Heart right ventricle (tissue), 16 donors: ENCODE measurements around the gene P2RY1. TPM values are rescaled to one million over a fixed set of nuclear protein-coding genes. Genes with fewer than 3 reads are reported as not detected.
"Not testable (repeated sequence)": the region's sequence is repeated elsewhere in the genome, so short reads cannot be mapped to it uniquely, and the experiment has no call there.

Experiments
- ATAC-seq, 8 donors: fragments of 200-7000 bp; cut with Tn5 transposase; one replicate each; pipeline ENCODE4 v1.9.1; 2020; ENCODE audit warnings: mild to moderate bottlenecking in 8 of 8, moderate library complexity in 8 of 8, moderate number of reproducible peaks in 1 of 8
- DNase-seq, 2 donors: peaks; one replicate each; pipeline ENCODE4 v3.0.0-alpha.2; 2020
- H3K27ac ChIP-seq, 10 donors: fragments of 200-600 bp; sonication (generic) in 2 of 10; one replicate each; pipeline versions ENCODE4 v1.5.0 to v1.8.0; 2020 to 2022; ENCODE audit warnings: mild to moderate bottlenecking in 3 of 10
- H3K27me3 ChIP-seq, 7 donors: fragments of 200-600 bp; one replicate each; pipeline ENCODE4 v1.8.0; 2021 to 2022; ENCODE audit warnings: mild to moderate bottlenecking in 2 of 7
- H3K36me3 ChIP-seq, 9 donors: fragments of 200-600 bp; sonication (generic) in 1 of 9; one replicate each; pipeline versions ENCODE4 v1.5.0 to v1.8.0; 2020 to 2022; ENCODE audit warnings: mild to moderate bottlenecking in 2 of 9
- H3K4me1 ChIP-seq, 9 donors: fragments of 200-600 bp; sonication (generic) in 1 of 9; one replicate each; pipeline versions ENCODE4 v1.5.0 to v1.8.0; 2020 to 2022; ENCODE audit warnings: mild to moderate bottlenecking in 4 of 9
- H3K4me3 ChIP-seq, 10 donors: fragments of 200-600 bp; sonication (generic) in 2 of 10; one replicate each; pipeline versions ENCODE4 v1.5.0 to v1.8.0; 2020 to 2022; ENCODE audit warnings: mild to moderate bottlenecking in 7 of 10, moderate library complexity in 2 of 10
- H3K9me3 ChIP-seq, 11 donors: fragments of 200-600 bp in 10 of 11; sonication (generic) in 2 of 11; one replicate each; pipeline versions ENCODE4 v1.5.0 to v1.8.0; 2013 to 2022; ENCODE audit warnings: mild to moderate bottlenecking in 2 of 11, control low read depth in 1 of 11, moderate library complexity in 1 of 11
- WGBS, 2 donors: extraction: QIAGEN DNeasy Blood & Tissue Kit; methylation state at CpG; one replicate each; pipeline ENCODE4 v1.1.7; 2013; ENCODE audit warnings: inconsistent platforms in 1 of 2; 5-methylcytosine and 5-hydroxymethylcytosine counted together
- intact Hi-C, 10 donors: fragments of 100-400 bp; cut with DNase I; formaldehyde crosslinking; loops; one replicate each; pipeline versions ENCODE4 v1.11.1 to v1.14.2; 2022
- polyA plus RNA-seq, 2 donors: library from polyadenylated mRNA; stranded (reverse); fragments of 200-250 nt; gene quantifications; one replicate each; pipeline ENCODE4 v1.2.3, GENCODE V29; 2013
- total RNA-seq, 10 donors: library from RNA; stranded (reverse); fragmentation: NEBNext Ultra II Directional in 3 of 10; extraction: Animal tissue kit (Norgen Biotek cat#: 25700) in 3 of 10; gene quantifications; one replicate each; pipeline versions ENCODE4 v1.2.1 to v1.2.4, GENCODE V29; 2021 to 2023
- TF ChIP-seq, protein P1 (sequence below), 9 donors: fragments of 200-600 bp; sonication (generic) in 2 of 9; IDR thresholded peaks; one replicate each; pipeline versions ENCODE4 v1.5.0 to v1.8.0; 2021 to 2022; ENCODE audit warnings: antibody characterized with exemption in 9 of 9, mild to moderate bottlenecking in 5 of 9, moderate library complexity in 1 of 9
- donor health status: Arrhythmogenic right ventricular cardiomyopathy.
- donor health status: ischemic (EF 13 %, LVEDD 7.1; RV severe dilation, severe dysfunction).
- donor health status: healthy with polysubstance abuse.
- donor health status: DM: no; HTN: yes; CAD: no.
- donor health status: DM: no; HTN: no; CAD: no.
- donor health status: ischemic (EF 25% LVEDD 6.9; RV normal size, moderate dysfunction).
- donor health status: ischemic (EF 25% LVEDD 5.7; RV mildly dilated, moderate dysfunction).
- donor health status: healthy.
- donor health status: DM: yes; HTN: yes; CAD: no.
- donor health status: Ischemic cardiomyopathy.
- donor health status: ischemic (EF 35%, LVEDD 5.7; RV mildly dilated, moderate dysfunction).
- donor health status: nonischemic (EF 11% LVEDD 7.7; RV severe dilation, severe dysfunction).
- donor health status: DM: yes; HTN: yes; CAD: no.
- donor health status: PGD.
- donor health status: ischemic (EF 29% LVEDD 5.4; RV normal size, mild dysfunction).
- donor health status: nonischemic (EF 23%, LVEDD 6.1; RV moderate dilation, normal function).

Gene P2RY1
- total and polyA plus RNA-seq, 12 donors, result 0.72 to 7.5 (median 4.3) TPM

DNA sequence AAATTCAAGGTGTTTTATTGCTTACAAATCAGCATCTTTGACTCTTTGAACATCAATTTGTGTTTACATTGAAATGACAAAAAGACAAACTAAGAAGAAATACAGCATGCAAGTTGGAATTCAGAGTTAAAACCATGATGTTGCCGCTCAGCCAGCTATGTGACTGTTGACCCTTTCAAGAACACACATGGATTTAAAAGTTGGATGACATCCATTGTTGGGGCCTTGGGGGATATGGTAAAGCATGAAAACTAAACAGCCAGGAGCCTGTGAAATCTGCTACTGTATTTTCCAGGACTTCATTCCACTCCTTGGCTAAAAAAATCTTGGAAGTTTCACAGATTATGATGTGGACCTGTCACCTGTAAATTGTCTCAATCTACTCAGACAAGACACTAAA is 4.6 kb downstream of the P2RY1 start:
- TF ChIP-seq, protein P1, sequence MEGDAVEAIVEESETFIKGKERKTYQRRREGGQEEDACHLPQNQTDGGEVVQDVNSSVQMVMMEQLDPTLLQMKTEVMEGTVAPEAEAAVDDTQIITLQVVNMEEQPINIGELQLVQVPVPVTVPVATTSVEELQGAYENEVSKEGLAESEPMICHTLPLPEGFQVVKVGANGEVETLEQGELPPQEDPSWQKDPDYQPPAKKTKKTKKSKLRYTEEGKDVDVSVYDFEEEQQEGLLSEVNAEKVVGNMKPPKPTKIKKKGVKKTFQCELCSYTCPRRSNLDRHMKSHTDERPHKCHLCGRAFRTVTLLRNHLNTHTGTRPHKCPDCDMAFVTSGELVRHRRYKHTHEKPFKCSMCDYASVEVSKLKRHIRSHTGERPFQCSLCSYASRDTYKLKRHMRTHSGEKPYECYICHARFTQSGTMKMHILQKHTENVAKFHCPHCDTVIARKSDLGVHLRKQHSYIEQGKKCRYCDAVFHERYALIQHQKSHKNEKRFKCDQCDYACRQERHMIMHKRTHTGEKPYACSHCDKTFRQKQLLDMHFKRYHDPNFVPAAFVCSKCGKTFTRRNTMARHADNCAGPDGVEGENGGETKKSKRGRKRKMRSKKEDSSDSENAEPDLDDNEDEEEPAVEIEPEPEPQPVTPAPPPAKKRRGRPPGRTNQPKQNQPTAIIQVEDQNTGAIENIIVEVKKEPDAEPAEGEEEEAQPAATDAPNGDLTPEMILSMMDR (IDR thresholded peaks at IDR 0.05), result no peak
- DNase-seq (no peak), ATAC-seq (no peak)
- intact Hi-C loops, result loop anchor here in 1 of 10 donors (10.0 kb wide), 1 partner anchor 335 kb away; no protein-coding TSS in a partner anchor
- peaks cover 0 to under 1% (median 0%) of the 10 kb centered on the region in 7 donors for H3K27me3 ChIP-seq
- no peak overlapping the region for H3K27ac ChIP-seq
- peak overlapping the region in 1 of 10 donors; percentile 79 for H3K4me3 ChIP-seq
- 37 to 45% methylated on average over 1 of the region's 1 CpG for WGBS, 2 donors
- H3K36me3 ChIP-seq, result no peaks in the 10 kb centered on the region
- H3K9me3 ChIP-seq, result no peaks in the 10 kb centered on the region
- peaks cover 0 to 46% (median 17%) of the 10 kb centered on the region in 9 donors for H3K4me1 ChIP-seq

DNA sequence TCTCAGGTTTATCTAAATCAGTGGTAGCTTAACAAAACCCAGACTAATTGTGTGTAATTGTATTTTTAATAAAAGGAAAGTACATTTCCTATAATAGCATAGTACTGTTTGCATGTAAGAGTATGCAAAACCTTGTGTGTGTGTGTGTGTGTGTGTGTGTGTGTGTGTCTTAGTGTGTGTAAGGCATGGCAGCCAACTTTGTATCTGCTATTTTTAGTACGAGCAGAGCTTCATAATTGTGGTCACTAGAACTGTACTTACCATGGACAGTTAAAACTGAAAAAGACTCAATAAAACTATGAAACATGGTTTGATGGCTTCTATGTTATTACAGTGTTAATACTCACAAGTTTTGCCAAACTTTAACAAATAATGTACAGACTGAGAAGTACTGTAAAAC is 6.2 kb downstream of the P2RY1 start:
- Histone ChIP-seq H3K27ac (no peak overlapping the region), H3K4me1 (peaks cover 0 to 39% (median 12%) of the 10 kb centered on the region in 9 donors), H3K9me3 (peaks cover 0 to 5% (median 0%) of the 10 kb centered on the region in 11 donors), H3K4me3 (no peak overlapping the region), H3K27me3 (no peaks in the 10 kb centered on the region), H3K36me3 (no peaks in the 10 kb centered on the region)
- WGBS, 2 donors, result 21 to 34% methylated on average over 1 of the region's 1 CpG
- TF ChIP-seq, protein P1 (IDR thresholded peaks at IDR 0.05), result no peak
- peak in 3 of 8 donors; percentile 50 to 80 (median 68) for ATAC-seq
- peak in 1 of 2 donors; percentile 33 for DNase-seq
- intact Hi-C loops, result no loop called here

GRCh38 chr3:152842413-152842812 is 7.5 kb downstream of the P2RY1 start:
- no peak overlapping the region for H3K4me3 ChIP-seq
- no peak overlapping the region for H3K27ac ChIP-seq
- H3K4me1 ChIP-seq, result peaks cover 0 to 26% (median 5%) of the 10 kb centered on the region in 9 donors
- TF ChIP-seq, protein P1 (IDR thresholded peaks at IDR 0.05), result no peak
- DNase-seq, result no peak
- no peaks in the 10 kb centered on the region for H3K36me3 ChIP-seq
- intact Hi-C loops, result no loop called here
- H3K9me3 ChIP-seq, result peaks cover 0 to 18% (median 0%) of the 10 kb centered on the region in 11 donors
- ATAC-seq, result no peak
- H3K27me3 ChIP-seq, result no peaks in the 10 kb centered on the region

DNA sequence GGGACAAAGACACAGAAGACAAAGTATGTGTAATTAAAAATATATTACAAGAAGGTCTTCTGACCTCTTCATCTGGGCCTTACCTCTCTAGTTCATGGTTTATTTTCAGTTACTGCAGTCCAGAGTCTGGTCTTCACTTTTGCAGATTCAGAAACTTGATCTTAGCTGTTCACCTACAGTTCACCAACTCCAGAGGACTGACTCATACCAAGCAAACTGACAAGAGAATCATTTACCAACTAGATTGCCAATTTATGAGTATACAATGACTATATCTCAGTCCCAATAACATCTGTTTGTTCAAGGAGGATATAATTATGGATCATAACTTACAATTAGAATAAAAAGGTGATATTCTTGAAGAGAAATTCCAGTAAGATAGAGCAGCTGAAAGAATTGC is 9.0 kb downstream of the P2RY1 start:
- H3K4me3 ChIP-seq, result no peak overlapping the region
- no peaks in the 10 kb centered on the region for H3K27me3 ChIP-seq
- H3K36me3 ChIP-seq, result no peaks in the 10 kb centered on the region
- H3K27ac ChIP-seq, result no peak overlapping the region
- TF ChIP-seq, protein P1 (IDR thresholded peaks at IDR 0.05), result no peak
- peaks cover 0 to 17% (median 2%) of the 10 kb centered on the region in 9 donors for H3K4me1 ChIP-seq
- DNase-seq (no peak), ATAC-seq (no peak)
- intact Hi-C loops, result no loop called here
- peaks cover 0 to 19% (median 0%) of the 10 kb centered on the region in 11 donors for H3K9me3 ChIP-seq

GRCh38 chr3:152846572-152847202 is 11.8 kb downstream of the P2RY1 start:
- H3K4me1 ChIP-seq, H3K4me3 ChIP-seq, intact Hi-C loops, H3K27me3 ChIP-seq, DNase-seq, ATAC-seq, H3K27ac ChIP-seq, H3K36me3 ChIP-seq: not testable (repeated sequence)
- H3K9me3 ChIP-seq, result peaks cover 0 to 19% (median 0%) of the 10 kb centered on the region in 11 donors
- WGBS, 2 donors, result 92 to 94% methylated on average over 3 of the region's 3 CpGs

DNA sequence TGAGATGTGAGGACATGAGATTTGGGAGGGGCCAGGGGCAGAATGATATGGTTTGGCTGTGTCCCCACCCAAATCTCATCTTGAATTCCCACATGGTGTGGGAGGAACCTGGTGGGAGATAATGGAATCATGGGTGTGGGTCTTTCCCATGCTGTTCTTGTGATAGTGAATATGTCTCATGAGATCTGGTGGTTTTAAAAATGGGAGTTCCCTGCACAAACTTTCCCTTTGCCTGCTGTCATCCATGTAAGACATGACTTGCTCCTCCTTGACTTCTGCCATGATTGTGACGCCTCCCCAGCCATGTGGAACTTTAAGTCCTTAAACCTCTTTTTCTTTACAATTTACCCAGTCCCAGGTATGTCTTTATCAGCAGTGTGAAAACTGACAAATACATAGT is 12.7 kb downstream of the P2RY1 start:
- intact Hi-C loops, DNase-seq, H3K27me3 ChIP-seq, H3K4me1 ChIP-seq, H3K36me3 ChIP-seq, H3K27ac ChIP-seq, ATAC-seq, H3K4me3 ChIP-seq: not testable (repeated sequence)
- H3K9me3 ChIP-seq, result peaks cover 0 to 19% (median 0%) of the 10 kb centered on the region in 11 donors
- WGBS, 2 donors, result 93 to 98% methylated on average over 1 of the region's 1 CpG
